GM12892 (cell line): ENCODE results near the gene C1orf35.

ENCODE experiments used
- POLR2AphosphoS5 ChIP-seq: IDR thresholded peaks from 2 replicates; pipeline ENCODE4 v1.6.1; 2011; ENCODE audit warnings: low read depth, low read length, control low read depth
- TAF1 ChIP-seq: IDR thresholded peaks from 2 replicates; pipeline ENCODE4 v1.6.1; 2011; ENCODE audit warnings: low read depth, mild to moderate bottlenecking, control low read depth, low read length, borderline replicate concordance

GRCh38 chr1:228104526-228105269 is 1.6 kb upstream of the C1orf35 start:
- no peak for TF ChIP-seq POLR2AphosphoS5
- no peak for TF ChIP-seq TAF1
